OCI-LY7 (cell line): ENCODE measurements around the gene CIAO1. TPM values are rescaled to one million over a fixed set of nuclear protein-coding genes. Genes with fewer than 3 reads are reported as not detected.
A peak's percentile ranks its signal among the peaks of the same experiment; 100 is the strongest.

Source experiments
- BruUV-seq: library from RNA; stranded (reverse); fragments of 400-500 nt; replicated peaks from 2 replicates; lab custom pipeline; 2021; lab: Mats Ljungman, UMichigan
- CTCF ChIA-PET: fragments of 300-600 bp; sonication (Branson Sonifier 250); formaldehyde crosslinking; loops from one replicate; lab custom pipeline; 2022; ENCODE audit warnings: antibody characterized with exemption; ENCODE audit not compliant: unreplicated experiment; lab: Charles Lee
- POLR2A ChIA-PET: fragments of 300-600 bp; sonication (Branson Sonifier 250); formaldehyde crosslinking; loops from one replicate; lab custom pipeline; 2022; ENCODE audit warnings: antibody characterized with exemption; lab: Charles Lee
- DNase-seq: peaks from one replicate; pipeline ENCODE4 v3.0.0-alpha.2; 2015; ENCODE audit warnings: low spot score
- H2AFZ ChIP-seq: fragments of 200-600 bp; sonication (generic), shearing (Covaris generic); 2 replicates; pipeline ENCODE4 v1.6.1; 2014; ENCODE audit warnings: mild to moderate bottlenecking, antibody characterized with exemption, low read length, moderate library complexity
- H3K27ac ChIP-seq: fragments of 200-600 bp; sonication (generic); 2 replicates; pipeline ENCODE4 v1.5.1; 2014; ENCODE audit warnings: mixed run types, low read depth, mild to moderate bottlenecking, moderate library complexity, low read length, inconsistent platforms; ENCODE audit not compliant: poor library complexity, severe bottlenecking
- H3K36me3 ChIP-seq: fragments of 200-600 bp; sonication (generic); 2 replicates; pipeline ENCODE4 v1.6.1; 2014; ENCODE audit warnings: mild to moderate bottlenecking, antibody characterized with exemption, low read length, moderate library complexity, mixed read lengths; ENCODE audit not compliant: insufficient read depth
- H3K4me1 ChIP-seq: fragments of 200-600 bp; sonication (generic); 2 replicates; pipeline ENCODE4 v1.5.1; 2014; ENCODE audit warnings: mild to moderate bottlenecking, low read length; ENCODE audit not compliant: insufficient read depth, poor library complexity, severe bottlenecking
- H3K4me2 ChIP-seq: fragments of 200-600 bp; sonication (generic); 2 replicates; pipeline ENCODE4 v1.6.1; 2014; ENCODE audit warnings: mild to moderate bottlenecking, low read length
- H3K4me3 ChIP-seq: fragments of 200-600 bp; sonication (generic); 2 replicates; pipeline ENCODE4 v1.5.1; 2014; ENCODE audit warnings: mild to moderate bottlenecking, low read depth, low read length; ENCODE audit not compliant: poor library complexity, severe bottlenecking
- H3K79me2 ChIP-seq: fragments of 200-600 bp; sonication (generic); 2 replicates; pipeline ENCODE4 v1.6.1; 2016; ENCODE audit warnings: low read depth, mild to moderate bottlenecking, low read length, moderate library complexity, mixed read lengths; ENCODE audit not compliant: insufficient read depth
- H3K9me2 ChIP-seq: fragments of 200-600 bp; sonication (generic); 2 replicates; pipeline ENCODE4 v1.6.1; 2016; ENCODE audit warnings: mild to moderate bottlenecking, low read length, mixed read lengths; ENCODE audit not compliant: insufficient read depth
- H3K9me3 ChIP-seq: fragments of 200-600 bp; sonication (generic); 2 replicates; pipeline ENCODE4 v1.6.1; 2014; ENCODE audit warnings: mild to moderate bottlenecking, mixed run types, low read length, mixed read lengths
- H4K20me1 ChIP-seq: fragments of 200-600 bp; sonication (generic); 2 replicates; pipeline ENCODE4 v1.6.1; 2014; ENCODE audit warnings: mild to moderate bottlenecking, antibody characterized with exemption, low read length, moderate library complexity, mixed read lengths; ENCODE audit not compliant: insufficient read depth
- EZH2phosphoT487 ChIP-seq: fragments of 200-600 bp; sonication (generic); IDR thresholded peaks from 2 replicates; pipeline ENCODE4 v1.6.1; 2018; ENCODE audit warnings: low read depth, borderline replicate concordance, mild to moderate bottlenecking, mixed run types, antibody characterized with exemption, low read length, moderate library complexity, mixed read lengths
- intact Hi-C: fragments of 100-400 bp; cut with micrococcal nuclease; formaldehyde crosslinking; loops from one replicate; pipeline ENCODE4 v1.10.0; 2022; ENCODE audit not compliant: unreplicated experiment
- total RNA-seq, 2 experiments: library from RNA; depleted of rRNA in 1 of 2; stranded (reverse); fragments of >200 nt in 1 of 2; shearing (Covaris generic) in 1 of 2; gene quantifications; 2 replicates each; pipeline ENCODE4 v1.2.3, GENCODE V29; 2014 to 2022
- TF ChIP-seq, protein P1 (sequence below): fragments of 200-600 bp; sonication (generic); conservative IDR thresholded peaks from 2 replicates; pipeline ENCODE4 v1.5.1; 2014; ENCODE audit warnings: mild to moderate bottlenecking, antibody characterized with exemption, low read length, moderate library complexity, mixed read lengths

Gene CIAO1
- total RNA-seq, 2 experiments from 2014 or later: 89.6 to 128 TPM

DNA sequence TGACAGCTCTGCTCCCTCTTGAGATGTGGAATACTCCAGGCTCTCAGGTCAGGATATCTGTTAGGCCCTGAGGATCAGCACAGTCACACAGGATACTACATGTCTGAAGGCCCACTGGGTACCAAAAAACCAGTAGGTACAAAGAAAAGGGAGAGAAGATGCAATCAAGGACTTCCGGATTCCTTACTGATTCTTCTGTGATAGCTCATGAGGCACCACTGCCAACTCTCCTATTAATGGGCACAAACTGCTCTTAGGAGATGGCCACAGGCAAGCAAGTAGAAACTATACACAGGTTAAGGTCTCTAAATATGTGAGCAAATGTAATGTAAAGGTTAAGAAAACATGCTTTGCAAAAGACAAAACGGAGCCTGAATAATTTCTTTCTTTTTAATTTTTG lies 3.7 kb upstream of the CIAO1 start:
- TF ChIP-seq, protein P1, sequence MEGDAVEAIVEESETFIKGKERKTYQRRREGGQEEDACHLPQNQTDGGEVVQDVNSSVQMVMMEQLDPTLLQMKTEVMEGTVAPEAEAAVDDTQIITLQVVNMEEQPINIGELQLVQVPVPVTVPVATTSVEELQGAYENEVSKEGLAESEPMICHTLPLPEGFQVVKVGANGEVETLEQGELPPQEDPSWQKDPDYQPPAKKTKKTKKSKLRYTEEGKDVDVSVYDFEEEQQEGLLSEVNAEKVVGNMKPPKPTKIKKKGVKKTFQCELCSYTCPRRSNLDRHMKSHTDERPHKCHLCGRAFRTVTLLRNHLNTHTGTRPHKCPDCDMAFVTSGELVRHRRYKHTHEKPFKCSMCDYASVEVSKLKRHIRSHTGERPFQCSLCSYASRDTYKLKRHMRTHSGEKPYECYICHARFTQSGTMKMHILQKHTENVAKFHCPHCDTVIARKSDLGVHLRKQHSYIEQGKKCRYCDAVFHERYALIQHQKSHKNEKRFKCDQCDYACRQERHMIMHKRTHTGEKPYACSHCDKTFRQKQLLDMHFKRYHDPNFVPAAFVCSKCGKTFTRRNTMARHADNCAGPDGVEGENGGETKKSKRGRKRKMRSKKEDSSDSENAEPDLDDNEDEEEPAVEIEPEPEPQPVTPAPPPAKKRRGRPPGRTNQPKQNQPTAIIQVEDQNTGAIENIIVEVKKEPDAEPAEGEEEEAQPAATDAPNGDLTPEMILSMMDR: no peak
- TF ChIP-seq EZH2phosphoT487: no peak
- Histone ChIP-seq H3K4me2 (no peak overlapping the region), H3K4me1 (peaks cover 35% of the 10 kb centered on the region), H2AFZ (no peak overlapping the region), H3K27ac (no peak overlapping the region), H4K20me1 (peaks cover 13% of the 10 kb centered on the region), H3K9me3 (no peaks in the 10 kb centered on the region), H3K4me3 (no peak overlapping the region), H3K79me2 (peaks cover 47% of the 10 kb centered on the region), H3K36me3 (peaks cover 56% of the 10 kb centered on the region), H3K9me2 (no peaks in the 10 kb centered on the region)
- POLR2A ChIA-PET: no interaction called here
- BruUV-seq: no TSS peak
- no peak for DNase-seq
- intact Hi-C loops: loop anchor here (10.0 kb wide), 1 partner anchor 242 kb away; the partner anchor contains the start of gene NEURL3
- CTCF ChIA-PET: no interaction called here

DNA sequence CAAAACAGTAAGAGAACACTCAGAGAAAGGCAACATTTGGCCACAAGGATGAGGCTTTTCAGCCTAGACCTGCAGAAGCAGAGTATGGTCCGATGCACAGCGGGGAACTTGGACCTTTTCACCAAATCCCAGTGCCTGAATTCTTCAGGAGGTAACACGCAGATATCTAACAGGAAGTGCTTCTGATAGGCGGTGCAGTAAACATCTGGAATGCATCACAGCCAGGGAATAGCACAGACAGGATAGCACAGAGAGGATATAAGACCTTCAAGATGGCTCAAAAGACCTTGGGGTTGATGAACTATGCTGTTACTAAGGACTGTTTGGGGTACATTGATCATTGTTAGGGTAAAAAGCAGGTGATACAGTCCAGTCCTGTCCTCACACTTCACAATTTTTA lies 1.9 kb upstream of the CIAO1 start:
- Histone ChIP-seq H3K4me2 (peak overlapping the region; percentile 99), H3K36me3 (peaks cover 60% of the 10 kb centered on the region), H3K9me2 (no peaks in the 10 kb centered on the region), H3K4me3 (peak overlapping the region; percentile 79), H3K9me3 (no peaks in the 10 kb centered on the region), H4K20me1 (peaks cover 13% of the 10 kb centered on the region), H2AFZ (no peak overlapping the region), H3K27ac (peak overlapping the region; percentile 62), H3K4me1 (peaks cover 38% of the 10 kb centered on the region), H3K79me2 (peaks cover 51% of the 10 kb centered on the region)
- CTCF ChIA-PET: interaction anchor here (0.6 to 1.2 kb wide), 3 partner anchors 23 to 56 kb away, joined by 3 to 5 read pairs (median 3); partner anchors contain the start of gene STARD7
- BruUV-seq: no TSS peak
- no peak for DNase-seq
- TF ChIP-seq, protein P1: no peak
- TF ChIP-seq EZH2phosphoT487: no peak
- POLR2A ChIA-PET: interaction anchor here (0.6 to 1.1 kb wide), 8 partner anchors 10 to 70 kb away, joined by 3 to 8 read pairs (median 4); partner anchors contain the start of gene STARD7
- intact Hi-C loops: loop anchor here (10.0 kb wide), 1 partner anchor 241 kb away; the partner anchor contains the start of gene NEURL3

DNA sequence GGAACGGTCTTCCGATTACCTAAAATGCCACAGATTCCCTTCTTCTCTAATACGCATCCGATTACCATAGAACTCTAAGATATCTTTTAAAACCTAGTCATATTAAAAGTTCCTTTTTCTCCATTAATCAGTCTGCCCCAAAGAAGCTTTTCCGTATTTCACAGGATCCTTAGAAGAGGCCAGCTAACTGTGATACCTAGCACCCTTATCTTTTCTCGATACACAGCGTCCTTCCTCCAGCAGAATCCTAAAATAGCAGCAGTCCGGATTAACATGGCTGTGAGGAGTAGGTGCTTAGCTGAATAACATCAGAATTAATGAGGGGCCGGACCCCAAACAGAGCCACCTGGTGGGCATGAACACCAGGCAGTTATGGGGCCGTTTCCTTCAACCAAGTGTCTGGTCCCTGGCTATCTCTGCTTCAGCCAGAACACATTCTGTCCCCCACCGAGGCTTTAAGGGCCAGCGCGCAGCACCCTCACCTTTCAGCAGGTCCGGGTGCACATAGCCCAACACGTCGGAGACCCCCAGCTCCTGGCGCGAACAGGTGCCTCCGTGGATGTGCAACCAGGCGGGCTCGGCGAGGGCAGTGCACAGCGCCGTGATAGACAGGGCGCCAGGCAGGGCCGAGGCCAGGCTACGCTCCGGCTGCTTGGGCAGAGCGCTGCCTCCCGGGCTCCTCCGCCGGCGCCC lies 1.2 kb upstream of the CIAO1 start:
- H3K9me2 ChIP-seq: no peaks in the 10 kb centered on the region
- peak overlapping the region; percentile 62 for H3K27ac ChIP-seq
- no peak for TF ChIP-seq EZH2phosphoT487
- TF ChIP-seq, protein P1: peak; percentile 85
- peaks cover 51% of the 10 kb centered on the region for H3K79me2 ChIP-seq
- H3K4me2 ChIP-seq: peak overlapping the region; percentile 99
- peaks cover 36% of the 10 kb centered on the region for H3K4me1 ChIP-seq
- no peaks in the 10 kb centered on the region for H3K9me3 ChIP-seq
- peak; percentile 81 for DNase-seq
- peaks cover 13% of the 10 kb centered on the region for H4K20me1 ChIP-seq
- POLR2A ChIA-PET: interaction anchor here (0.6 to 1.0 kb wide), 5 partner anchors 23 to 90 kb away, joined by 3 to 5 read pairs (median 3); partner anchors contain the start of gene STARD7
- peaks cover 61% of the 10 kb centered on the region for H3K36me3 ChIP-seq
- H2AFZ ChIP-seq: no peak overlapping the region
- peak overlapping the region; percentile 79 for H3K4me3 ChIP-seq
- intact Hi-C loops: loop anchor here (1.0 to 10.0 kb wide), 5 partner anchors 24 to 240 kb away; partner anchors contain the start of genes ASTL, DUSP2 and NEURL3
- CTCF ChIA-PET: interaction anchor here (0.6 to 1.2 kb wide), 6 partner anchors 23 to 272 kb away, joined by 3 to 5 read pairs (median 4); partner anchors contain the start of gene STARD7
- TSS peak; percentile 64 for BruUV-seq
